ENCODE results near the gene MYH7B.

- no peak for TF ChIP-seq CTCF (conservative IDR thresholded peaks at IDR 0.05 in 1 of 2, IDR thresholded peaks at IDR 0.05 in 1 of 2; ENCODE audit: low read depth in 1 of 2, low read length in 2 of 2)
- TF ChIP-seq EZH2 (IDR thresholded peaks at IDR 0.05; ENCODE audit: low read length, missing control alignments) = no peak
Observed at GRCh38 chr20:34915749-34916455, 39.8 kb upstream of the MYH7B start.
